Left ventricle myocardium inferior (tissue), 1 donor: ENCODE measurements around the gene GPATCH2L. TPM values are rescaled to one million over a fixed set of nuclear protein-coding genes. Genes with fewer than 3 reads are reported as not detected.

ENCODE experiments used
- DNase-seq: peaks from one replicate; pipeline ENCODE4 v3.0.0-alpha.2; 2020
- H3K27ac ChIP-seq: fragments of 200-600 bp; replicated peaks from 2 replicates; pipeline ENCODE4 v1.8.0; 2021
- H3K27me3 ChIP-seq: fragments of 200-600 bp; 2 replicates; pipeline ENCODE4 v1.8.0; 2021; ENCODE audit warnings: low read depth
- H3K36me3 ChIP-seq: fragments of 200-600 bp; 2 replicates; pipeline ENCODE4 v1.8.0; 2021
- H3K4me1 ChIP-seq: fragments of 200-600 bp; 2 replicates; pipeline ENCODE4 v1.8.0; 2021
- H3K4me3 ChIP-seq: fragments of 200-600 bp; 2 replicates; pipeline ENCODE4 v1.8.0; 2021; ENCODE audit warnings: mild to moderate bottlenecking, moderate library complexity
- H3K9me3 ChIP-seq: fragments of 200-600 bp; replicated peaks from 2 replicates; pipeline ENCODE4 v1.8.0; 2021
- CTCF ChIP-seq: fragments of 200-600 bp; IDR thresholded peaks from 2 replicates; pipeline ENCODE4 v1.8.0; 2021; ENCODE audit warnings: antibody characterized with exemption, mild to moderate bottlenecking, borderline replicate concordance
- intact Hi-C: fragments of 100-400 bp; cut with micrococcal nuclease; formaldehyde crosslinking; loops from one replicate; pipeline ENCODE4 v1.11.0; 2022
- total RNA-seq: library from RNA; stranded (reverse); fragmentation: NEBNext Ultra II Directional; extraction: Animal tissue kit (Norgen Biotek cat#: 25700); gene quantifications from one replicate; pipeline ENCODE4 v1.2.1, GENCODE V29; 2021
- donor health status: DM: no; HTN: yes; CAD: no; lungs with severe emphysema.

GPATCH2L gene
- total RNA-seq, 1 donor from 2014 or later = 26.5 TPM

- Histone ChIP-seq H3K27ac (no peak overlapping the region), H3K36me3 (peaks cover 89% of the 10 kb centered on the region), H3K9me3 (no peaks in the 10 kb centered on the region), H3K4me1 (no peaks in the 10 kb centered on the region), H3K4me3 (no peak overlapping the region), H3K27me3 (no peaks in the 10 kb centered on the region)
- no peak for TF ChIP-seq CTCF
- no peak for DNase-seq
- intact Hi-C loops = no loop called here
Measured at GRCh38 chr14:76193696-76194095, 42.0 kb downstream of the GPATCH2L start.

GRCh38 chr14:76194327-76194726, 42.6 kb downstream of the GPATCH2L start:
- DNase-seq = no peak
- no peaks in the 10 kb centered on the region for H3K4me1 ChIP-seq
- peaks cover 92% of the 10 kb centered on the region for H3K36me3 ChIP-seq
- H3K27ac ChIP-seq = no peak overlapping the region
- TF ChIP-seq CTCF = no peak
- no peaks in the 10 kb centered on the region for H3K9me3 ChIP-seq
- no peaks in the 10 kb centered on the region for H3K27me3 ChIP-seq
- H3K4me3 ChIP-seq = no peak overlapping the region
- intact Hi-C loops = no loop called here

- DNase-seq = no peak
- H3K36me3 ChIP-seq = peaks cover 98% of the 10 kb centered on the region
- no peak overlapping the region for H3K4me3 ChIP-seq
- no peaks in the 10 kb centered on the region for H3K4me1 ChIP-seq
- no peak for TF ChIP-seq CTCF
- no peaks in the 10 kb centered on the region for H3K27me3 ChIP-seq
- H3K9me3 ChIP-seq = no peaks in the 10 kb centered on the region
- H3K27ac ChIP-seq = no peak overlapping the region
- intact Hi-C loops = no loop called here
Measured at GRCh38 chr14:76195003-76195402, 43.3 kb downstream of the GPATCH2L start.

- H3K27ac ChIP-seq = no peak overlapping the region
- H3K27me3 ChIP-seq = no peaks in the 10 kb centered on the region
- H3K4me1 ChIP-seq = no peaks in the 10 kb centered on the region
- no peak overlapping the region for H3K4me3 ChIP-seq
- intact Hi-C loops = no loop called here
- TF ChIP-seq CTCF = no peak
- H3K36me3 ChIP-seq = peaks cover 99% of the 10 kb centered on the region
- no peak for DNase-seq
- no peaks in the 10 kb centered on the region for H3K9me3 ChIP-seq
Measured at GRCh38 chr14:76196980-76197695, 45.4 kb downstream of the GPATCH2L start.

GRCh38 chr14:76201162-76201561, 49.4 kb downstream of the GPATCH2L start:
- TF ChIP-seq CTCF = no peak
- Histone ChIP-seq H3K4me1 (no peaks in the 10 kb centered on the region), H3K4me3 (no peak overlapping the region), H3K27me3 (no peaks in the 10 kb centered on the region), H3K27ac (no peak overlapping the region), H3K36me3 (peaks cover 88% of the 10 kb centered on the region), H3K9me3 (no peaks in the 10 kb centered on the region)
- DNase-seq = no peak
- intact Hi-C loops = no loop called here
